ENCODE data around the gene MIB2.
A peak's percentile ranks its signal among the peaks of the same experiment; 100 is the strongest.

The MIB2 gene

GRCh38 chr1:1598051-1598719, 17.1 kb upstream of the MIB2 start:
- no peak for DNase-seq (ENCODE audit: low spot score)

- no peak for DNase-seq (ENCODE audit: low spot score)
These were observed 16.6 kb upstream of the MIB2 start for GRCh38 chr1:1598720-1599029.

GRCh38 chr1:1599030-1599934, 16.0 kb upstream of the MIB2 start:
- DNase-seq (ENCODE audit: low spot score), result peak; percentile 81

GRCh38 chr1:1599935-1600860, 15.1 kb upstream of the MIB2 start, which contains the start of gene FNDC10:
TSS of gene FNDC10 (minus strand) at chr1:1600135. CDS start at chr1:1600015, 120 bp downstream.
- DNase-seq (ENCODE audit: low spot score), result peak; percentile 55

GRCh38 chr1:1600861-1601563, 14.3 kb upstream of the MIB2 start:
- no peak for DNase-seq (ENCODE audit: low spot score)

GRCh38 chr1:1601564-1602303, 13.6 kb upstream of the MIB2 start:
- no peak for DNase-seq (ENCODE audit: low spot score)

- no peak for DNase-seq (ENCODE audit: low spot score)
These were observed 12.9 kb upstream of the MIB2 start for GRCh38 chr1:1602304-1602967.

- no peak for DNase-seq (ENCODE audit: low spot score)
These were observed 12.3 kb upstream of the MIB2 start for GRCh38 chr1:1602968-1603506.

- no peak for DNase-seq (ENCODE audit: low spot score)
These were observed 11.5 kb upstream of the MIB2 start for GRCh38 chr1:1603671-1604373.

- no peak for DNase-seq (ENCODE audit: low spot score)
These were observed 10.8 kb upstream of the MIB2 start for GRCh38 chr1:1604374-1605033.

- no peak for DNase-seq (ENCODE audit: low spot score)
These were observed 10.2 kb upstream of the MIB2 start for GRCh38 chr1:1605034-1605591.

GRCh38 chr1:1605724-1606123, 9.6 kb upstream of the MIB2 start:
- no peak for DNase-seq (ENCODE audit: low spot score)

GRCh38 chr1:1606232-1606631, 9.1 kb upstream of the MIB2 start:
- DNase-seq (ENCODE audit: low spot score), result no peak

GRCh38 chr1:1609822-1610485, 5.3 kb upstream of the MIB2 start:
- no peak for DNase-seq (ENCODE audit: low spot score)

GRCh38 chr1:1610796-1611195, 4.5 kb upstream of the MIB2 start:
- DNase-seq (ENCODE audit: low spot score), result no peak

- DNase-seq (ENCODE audit: low spot score), result no peak
These were observed 3.2 kb upstream of the MIB2 start for GRCh38 chr1:1612104-1612400.

- DNase-seq (ENCODE audit: low spot score), result no peak
These were observed 1.7 kb upstream of the MIB2 start for GRCh38 chr1:1613509-1614082.
